Progenitor cell of endocrine pancreas (in vitro differentiated cells): ENCODE data around the gene ANO8. TPM values are rescaled to one million over a fixed set of nuclear protein-coding genes. Genes with fewer than 3 reads are reported as not detected.
"Not testable (repeated sequence)": the region's sequence is repeated elsewhere in the genome, so short reads cannot be mapped to it uniquely, and the experiment has no call there.

Source experiments
- DNase-seq: peaks from one replicate; pipeline ENCODE4 v3.0.0; 2021; ENCODE audit warnings: low spot score; ENCODE audit not compliant: unreplicated experiment
- H3K27ac Mint-ChIP-seq: 2 replicates; pipeline ENCODE4 v1.8.0; 2021; ENCODE audit warnings: mild to moderate bottlenecking, moderate library complexity, mixed read lengths
- H3K27me3 Mint-ChIP-seq: 2 replicates; pipeline ENCODE4 v1.8.0; 2021; ENCODE audit warnings: mixed read lengths
- H3K36me3 Mint-ChIP-seq: 2 replicates; pipeline ENCODE4 v1.8.0; 2022; ENCODE audit warnings: mixed read lengths; ENCODE audit not compliant: insufficient read depth
- H3K4me1 Mint-ChIP-seq: 2 replicates; pipeline ENCODE4 v1.8.0; 2021; ENCODE audit warnings: low read depth, mixed read lengths
- H3K4me3 Mint-ChIP-seq: 2 replicates; pipeline ENCODE4 v1.8.0; 2021; ENCODE audit warnings: low read depth, mild to moderate bottlenecking, moderate library complexity, mixed read lengths
- H3K9me3 Mint-ChIP-seq: 2 replicates; pipeline ENCODE4 v1.8.0; 2021; ENCODE audit warnings: low read depth, mixed read lengths
- CTCF ChIP-seq: fragments of 200-600 bp; sonication (generic); IDR thresholded peaks from one replicate; pipeline ENCODE4 v1.5.0; 2021; ENCODE audit warnings: antibody characterized with exemption, mild to moderate bottlenecking; ENCODE audit not compliant: unreplicated experiment
- total RNA-seq: library from RNA; stranded (reverse); gene quantifications from 2 replicates; pipeline ENCODE4 v1.2.1, GENCODE V29; 2021

The ANO8 gene
- total RNA-seq, 1 donor from 2014 or later, result 45.2 TPM

- Mint-ChIP-seq H3K27ac (no peak overlapping the region), H3K36me3 (peaks cover 13% of the 10 kb centered on the region), H3K27me3 (peaks cover 7% of the 10 kb centered on the region), H3K4me3 (no peak overlapping the region), H3K9me3 (no peaks in the 10 kb centered on the region), H3K4me1 (no peaks in the 10 kb centered on the region)
- DNase-seq, result no peak
- no peak for TF ChIP-seq CTCF
These were observed 55.2 kb downstream of the ANO8 start for GRCh38 chr19:17279436-17279835.

- Mint-ChIP-seq H3K4me1 (no peaks in the 10 kb centered on the region), H3K36me3 (peaks cover 17% of the 10 kb centered on the region), H3K4me3 (no peak overlapping the region), H3K27ac (no peak overlapping the region), H3K9me3 (no peaks in the 10 kb centered on the region), H3K27me3 (no peaks in the 10 kb centered on the region)
- DNase-seq, result no peak
- TF ChIP-seq CTCF, result no peak
These were observed 59.0 kb downstream of the ANO8 start for GRCh38 chr19:17275441-17276175.

GRCh38 chr19:17274892-17275291 lies 59.8 kb downstream of the ANO8 start:
- peaks cover 19% of the 10 kb centered on the region for H3K36me3 Mint-ChIP-seq

More at GRCh38 chr19:17274892-17275291, 59.8 kb downstream of the ANO8 start:
- H3K27ac Mint-ChIP-seq, H3K27me3 Mint-ChIP-seq, H3K4me1 Mint-ChIP-seq, H3K9me3 Mint-ChIP-seq, H3K4me3 Mint-ChIP-seq, DNase-seq: not testable (repeated sequence)

Other genes starting within 250 kb of the ANO8 start
- 23.6 and 27.2 TPM in 2 replicates for gene USE1, start 119.5 kb downstream of the ANO8 start, total RNA-seq
- 20.1 and 21.8 TPM in 2 replicates for gene OCEL1, start 108.6 kb downstream of the ANO8 start, total RNA-seq
- 134 and 150 TPM in 2 replicates for gene NR2F6, start 88.9 kb downstream of the ANO8 start, total RNA-seq
- 0.38 and 0.51 TPM in 2 replicates for gene USHBP1, start 70.1 kb downstream of the ANO8 start, total RNA-seq
- 93.4 and 113 TPM in 2 replicates for gene BABAM1, start 67.4 kb downstream of the ANO8 start, total RNA-seq
- gene ANKLE1, start 53.0 kb downstream of the ANO8 start, total RNA-seq, result 6.4 and 8.1 TPM in 2 replicates
- gene ABHD8, start 31.4 kb downstream of the ANO8 start, total RNA-seq, result 16.2 and 16.9 TPM in 2 replicates
- gene MRPL34, start 29.0 kb downstream of the ANO8 start, total RNA-seq, result 54.0 and 54.4 TPM in 2 replicates
- gene DDA1, start 25.3 kb downstream of the ANO8 start, total RNA-seq, result 38.6 and 41.4 TPM in 2 replicates
- 44.5 and 46.9 TPM in 2 replicates for gene GTPBP3, start 2.7 kb upstream of the ANO8 start, total RNA-seq
- gene PLVAP, start 42.5 kb upstream of the ANO8 start, total RNA-seq, result 0.12 and 0.42 TPM in 2 replicates
- not detected in 2 replicates for gene CCDC194, start 59.3 kb upstream of the ANO8 start, total RNA-seq
- 0.60 and 0.67 TPM in 2 replicates for gene BST2, start 70.8 kb upstream of the ANO8 start, total RNA-seq
- gene MVB12A, start 85.2 kb upstream of the ANO8 start, total RNA-seq, result 50.7 and 56.6 TPM in 2 replicates
- 3.6 and 4.5 TPM in 2 replicates for gene TMEM221, start 113.8 kb upstream of the ANO8 start, total RNA-seq
- gene NXNL1, start 126.1 kb upstream of the ANO8 start, total RNA-seq, result not detected in 2 replicates
- 16.7 and 19.8 TPM in 2 replicates for gene SLC27A1, start 135.7 kb upstream of the ANO8 start, total RNA-seq
- gene PGLS, start 176.8 kb upstream of the ANO8 start, total RNA-seq, result 102 and 107 TPM in 2 replicates
- 53.6 and 54.3 TPM in 2 replicates for gene COLGALT1, start 220.8 kb upstream of the ANO8 start, total RNA-seq